GM12878 (cell line): ENCODE measurements around the gene GSE1. TPM values are rescaled to one million over a fixed set of nuclear protein-coding genes. Genes with fewer than 3 reads are reported as not detected.

Source experiments
- BMI1 ChIP-seq: fragments of 450-650 bp; IDR thresholded peaks from 2 replicates; pipeline ENCODE4 v1.6.1; 2016; ENCODE audit warnings: mild to moderate bottlenecking, moderate library complexity, borderline replicate concordance
- CHD2 ChIP-seq: IDR thresholded peaks from 2 replicates; pipeline ENCODE4 v1.6.1; 2011; ENCODE audit warnings: low read depth, low read length, improper control_type of control experiment, borderline replicate concordance
- CREM ChIP-seq: IDR thresholded peaks from 2 replicates; pipeline ENCODE4 v1.6.1; 2014; ENCODE audit warnings: antibody characterized with exemption, low read depth
- EED ChIP-seq: sonication (generic); IDR thresholded peaks from 2 replicates; pipeline ENCODE4 v1.6.1; 2016; ENCODE audit warnings: antibody characterized with exemption, low read depth
- IKZF2 ChIP-seq, 2 experiments: fragments of 450-650 bp; IDR thresholded peaks; 2 replicates each; pipeline ENCODE4 v1.6.1; 2017; ENCODE audit warnings: mild to moderate bottlenecking in 2 of 2, moderate library complexity in 2 of 2
- JUND ChIP-seq: IDR thresholded peaks from 2 replicates; pipeline ENCODE4 v1.6.1; 2012; ENCODE audit warnings: low read depth, mild to moderate bottlenecking, low read length, improper control_type of control experiment, moderate library complexity
- KAT2A ChIP-seq: conservative IDR thresholded peaks from 2 replicates; pipeline ENCODE4 v1.6.1; 2011; ENCODE audit warnings: low read depth, low read length; ENCODE audit not compliant: control insufficient read depth
- MXI1 ChIP-seq: fragments of 150-350 bp; IDR thresholded peaks from 2 replicates; pipeline ENCODE4 v1.6.1; 2011; ENCODE audit warnings: low read depth, mild to moderate bottlenecking, inconsistent platforms, low read length, improper control_type of control experiment
- POLR2AphosphoS2 ChIP-seq: IDR thresholded peaks from 2 replicates; pipeline ENCODE4 v1.6.1; 2011; ENCODE audit warnings: low read depth, mild to moderate bottlenecking, low read length, improper control_type of control experiment, moderate library complexity
- RFX5 ChIP-seq: IDR thresholded peaks from 2 replicates; pipeline ENCODE4 v1.6.1; 2011; ENCODE audit warnings: low read depth, low read length, improper control_type of control experiment
- RUNX3 ChIP-seq: IDR thresholded peaks from 2 replicates; pipeline ENCODE4 v1.6.1; 2012; ENCODE audit warnings: low read length, inconsistent platforms
- SMAD5 ChIP-seq: IDR thresholded peaks from 2 replicates; pipeline ENCODE4 v1.6.1; 2016; ENCODE audit warnings: antibody characterized with exemption, low read depth
- SRF ChIP-seq, 2 experiments: IDR thresholded peaks; 2 replicates each; pipeline ENCODE4 v1.6.1; 2011; ENCODE audit warnings: low read depth in 2 of 2, low read length in 2 of 2, mild to moderate bottlenecking in 1 of 2, moderate library complexity in 1 of 2
- ZNF217 ChIP-seq: fragments of 450-650 bp; IDR thresholded peaks from 2 replicates; pipeline ENCODE4 v1.6.1; 2017; ENCODE audit warnings: antibody characterized with exemption, mild to moderate bottlenecking
- ZNF274 ChIP-seq: IDR thresholded peaks from one replicate; pipeline ENCODE4 v1.8.0; 2011; ENCODE audit not compliant: insufficient read length, insufficient read depth
- polyA plus RNA-seq, 11 experiments: library from polyadenylated mRNA; depleted of rRNA in 4 of 11; unstranded in 6 of 11; stranded (reverse) in 5 of 11; fragments of >200 nt; fragmentation: Nextera tagmentation in 4 of 11; fragmentation: Illumina TruSeq in 1 of 11; extraction: Ambion mirVana in 4 of 11; extraction: Trizol in 1 of 11; gene quantifications; 1 replicate in 1 of 11; 2 replicates in 10 of 11; pipeline versions ENCODE4 v1.2.1 to v1.2.3, GENCODE V29; 2011 to 2016; ENCODE audit warnings: inconsistent platforms in 2 of 11, missing spikeins in 2 of 11, low read depth in 1 of 11
- total RNA-seq, 4 experiments: library from RNA; depleted of rRNA in 3 of 4; stranded (reverse); fragments of >200 nt in 3 of 4; fragmentation: Illumina TruSeq in 1 of 4; extraction: Trizol in 1 of 4; gene quantifications; 2 replicates each; pipeline versions ENCODE4 v1.2.1 to v1.2.3, GENCODE V29; 2013 to 2021
- TF ChIP-seq, protein P1 (sequence below): fragments of 150-350 bp; IDR thresholded peaks from 2 replicates; pipeline ENCODE4 v1.6.1; 2014; ENCODE audit warnings: mild to moderate bottlenecking, low read depth, low read length
- TF ChIP-seq, protein P2 (sequence below): IDR thresholded peaks from 2 replicates; pipeline ENCODE4 v1.6.1; 2011; ENCODE audit warnings: low read depth, low read length, improper control_type of control experiment, borderline replicate concordance
- TF ChIP-seq, protein P3 (sequence below): fragments of 450-650 bp; formaldehyde crosslinking; IDR thresholded peaks from 2 replicates; pipeline ENCODE4 v1.4.0; 2022; ENCODE audit warnings: mild to moderate bottlenecking, moderate library complexity
- TF ChIP-seq, protein P4 (sequence below): IDR thresholded peaks from 2 replicates; pipeline ENCODE4 v1.6.1; 2011; ENCODE audit warnings: mild to moderate bottlenecking, low read depth, low read length, moderate library complexity; ENCODE audit not compliant: insufficient replicate concordance
- TF ChIP-seq, protein P5 (sequence below): fragments of 450-650 bp; IDR thresholded peaks from 2 replicates; pipeline ENCODE4 v1.6.1; 2017; ENCODE audit warnings: borderline replicate concordance

Gene GSE1
- total and polyA plus RNA-seq, 10 of the 15 experiments (the other 5 are each of a cell fraction or from before 2014, with no cell fraction given) = 4.6 to 58.7 (median 18.2) TPM

DNA sequence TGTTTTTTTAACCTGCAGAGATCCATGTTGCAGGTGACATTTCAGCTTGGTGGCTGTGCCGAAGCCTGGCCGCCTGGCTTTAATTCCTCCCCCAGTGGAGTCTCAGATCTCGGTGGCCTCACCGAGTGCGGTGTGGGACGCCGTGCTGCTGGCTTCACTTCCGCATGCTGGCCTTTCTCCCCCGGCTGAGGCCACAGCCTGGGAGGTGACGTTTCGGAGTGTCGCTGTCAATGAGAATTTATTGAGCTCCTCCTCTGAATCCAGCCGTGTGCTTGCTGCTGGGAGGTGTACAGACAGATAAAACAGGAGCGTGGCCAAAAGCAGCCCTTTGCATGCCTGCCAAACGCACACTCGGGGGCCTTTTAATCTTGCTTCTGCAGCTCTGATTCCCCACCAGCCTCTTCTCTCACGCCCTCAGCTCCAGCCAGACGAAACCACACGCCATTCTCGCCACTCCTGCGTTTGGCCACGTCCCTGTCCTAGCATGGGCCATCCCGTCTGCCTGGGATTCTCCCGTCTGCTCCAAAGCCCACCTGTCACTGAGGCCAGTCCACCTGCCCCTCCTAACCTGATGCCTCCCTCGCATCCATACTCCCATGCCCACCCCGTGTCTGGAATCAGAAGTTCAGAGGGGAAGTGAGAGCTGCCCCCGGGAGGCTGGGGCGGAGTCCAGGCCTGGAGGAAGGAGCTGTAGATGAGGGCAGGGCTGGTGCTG is 3.6 kb downstream of the GSE1 start (continued):
- TF ChIP-seq, protein P1, sequence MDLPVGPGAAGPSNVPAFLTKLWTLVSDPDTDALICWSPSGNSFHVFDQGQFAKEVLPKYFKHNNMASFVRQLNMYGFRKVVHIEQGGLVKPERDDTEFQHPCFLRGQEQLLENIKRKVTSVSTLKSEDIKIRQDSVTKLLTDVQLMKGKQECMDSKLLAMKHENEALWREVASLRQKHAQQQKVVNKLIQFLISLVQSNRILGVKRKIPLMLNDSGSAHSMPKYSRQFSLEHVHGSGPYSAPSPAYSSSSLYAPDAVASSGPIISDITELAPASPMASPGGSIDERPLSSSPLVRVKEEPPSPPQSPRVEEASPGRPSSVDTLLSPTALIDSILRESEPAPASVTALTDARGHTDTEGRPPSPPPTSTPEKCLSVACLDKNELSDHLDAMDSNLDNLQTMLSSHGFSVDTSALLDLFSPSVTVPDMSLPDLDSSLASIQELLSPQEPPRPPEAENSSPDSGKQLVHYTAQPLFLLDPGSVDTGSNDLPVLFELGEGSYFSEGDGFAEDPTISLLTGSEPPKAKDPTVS = no peak
- TF ChIP-seq CHD2 = 0 out of 2 replicates have a peak, but pooled peaks have one; percentile 36
- TF ChIP-seq ZNF217 = no peak
- TF ChIP-seq BMI1 = no peak
- TF ChIP-seq, protein P2, sequence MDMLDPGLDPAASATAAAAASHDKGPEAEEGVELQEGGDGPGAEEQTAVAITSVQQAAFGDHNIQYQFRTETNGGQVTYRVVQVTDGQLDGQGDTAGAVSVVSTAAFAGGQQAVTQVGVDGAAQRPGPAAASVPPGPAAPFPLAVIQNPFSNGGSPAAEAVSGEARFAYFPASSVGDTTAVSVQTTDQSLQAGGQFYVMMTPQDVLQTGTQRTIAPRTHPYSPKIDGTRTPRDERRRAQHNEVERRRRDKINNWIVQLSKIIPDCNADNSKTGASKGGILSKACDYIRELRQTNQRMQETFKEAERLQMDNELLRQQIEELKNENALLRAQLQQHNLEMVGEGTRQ = no peak
- TF ChIP-seq MXI1 = peak; percentile 63
- TF ChIP-seq, protein P3, sequence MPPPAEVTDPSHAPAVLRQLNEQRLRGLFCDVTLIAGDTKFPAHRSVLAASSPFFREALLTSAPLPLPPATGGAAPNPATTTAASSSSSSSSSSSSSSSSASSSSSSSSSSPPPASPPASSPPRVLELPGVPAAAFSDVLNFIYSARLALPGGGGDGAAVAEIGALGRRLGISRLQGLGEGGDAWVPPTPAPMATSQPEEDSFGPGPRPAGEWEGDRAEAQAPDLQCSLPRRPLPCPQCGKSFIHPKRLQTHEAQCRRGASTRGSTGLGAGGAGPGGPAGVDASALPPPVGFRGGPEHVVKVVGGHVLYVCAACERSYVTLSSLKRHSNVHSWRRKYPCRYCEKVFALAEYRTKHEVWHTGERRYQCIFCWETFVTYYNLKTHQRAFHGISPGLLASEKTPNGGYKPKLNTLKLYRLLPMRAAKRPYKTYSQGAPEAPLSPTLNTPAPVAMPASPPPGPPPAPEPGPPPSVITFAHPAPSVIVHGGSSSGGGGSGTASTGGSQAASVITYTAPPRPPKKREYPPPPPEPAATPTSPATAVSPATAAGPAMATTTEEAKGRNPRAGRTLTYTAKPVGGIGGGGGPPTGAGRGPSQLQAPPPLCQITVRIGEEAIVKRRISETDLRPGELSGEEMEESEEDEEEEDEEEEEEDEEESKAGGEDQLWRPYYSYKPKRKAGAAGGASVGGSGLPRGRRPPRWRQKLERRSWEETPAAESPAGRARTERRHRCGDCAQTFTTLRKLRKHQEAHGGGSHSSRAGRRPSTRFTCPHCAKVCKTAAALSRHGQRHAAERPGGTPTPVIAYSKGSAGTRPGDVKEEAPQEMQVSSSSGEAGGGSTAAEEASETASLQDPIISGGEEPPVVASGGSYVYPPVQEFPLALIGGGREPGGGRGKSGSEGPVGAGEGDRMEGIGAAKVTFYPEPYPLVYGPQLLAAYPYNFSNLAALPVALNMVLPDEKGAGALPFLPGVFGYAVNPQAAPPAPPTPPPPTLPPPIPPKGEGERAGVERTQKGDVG (CRISPR knock-in tag) = no peak
- no peak for TF ChIP-seq ZNF274
- TF ChIP-seq IKZF2 (IDR thresholded peaks at IDR 0.05) = peak in 1 of 2 experiments; percentile 37; a peak in 1 of 4 replicates
- no peak for TF ChIP-seq SRF (IDR thresholded peaks at IDR 0.05; ENCODE audit: low read depth in 2 of 2, low read length in 2 of 2)
- TF ChIP-seq, protein P4, sequence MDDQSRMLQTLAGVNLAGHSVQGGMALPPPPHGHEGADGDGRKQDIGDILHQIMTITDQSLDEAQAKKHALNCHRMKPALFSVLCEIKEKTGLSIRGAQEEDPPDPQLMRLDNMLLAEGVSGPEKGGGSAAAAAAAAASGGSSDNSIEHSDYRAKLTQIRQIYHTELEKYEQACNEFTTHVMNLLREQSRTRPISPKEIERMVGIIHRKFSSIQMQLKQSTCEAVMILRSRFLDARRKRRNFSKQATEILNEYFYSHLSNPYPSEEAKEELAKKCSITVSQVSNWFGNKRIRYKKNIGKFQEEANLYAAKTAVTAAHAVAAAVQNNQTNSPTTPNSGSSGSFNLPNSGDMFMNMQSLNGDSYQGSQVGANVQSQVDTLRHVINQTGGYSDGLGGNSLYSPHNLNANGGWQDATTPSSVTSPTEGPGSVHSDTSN = peak; percentile 53
- TF ChIP-seq SMAD5 = no peak
- TF ChIP-seq CREM = 0 out of 2 replicates have a peak, but pooled peaks have one; percentile 27
- peak; percentile 28 for TF ChIP-seq EED
- no peak for TF ChIP-seq JUND
- TF ChIP-seq RFX5 = no peak
- TF ChIP-seq KAT2A = no peak
- TF ChIP-seq POLR2AphosphoS2 = no peak
- TF ChIP-seq RUNX3 = peak; percentile 55; the same call in 1 of the 2 replicates
- TF ChIP-seq, protein P5, sequence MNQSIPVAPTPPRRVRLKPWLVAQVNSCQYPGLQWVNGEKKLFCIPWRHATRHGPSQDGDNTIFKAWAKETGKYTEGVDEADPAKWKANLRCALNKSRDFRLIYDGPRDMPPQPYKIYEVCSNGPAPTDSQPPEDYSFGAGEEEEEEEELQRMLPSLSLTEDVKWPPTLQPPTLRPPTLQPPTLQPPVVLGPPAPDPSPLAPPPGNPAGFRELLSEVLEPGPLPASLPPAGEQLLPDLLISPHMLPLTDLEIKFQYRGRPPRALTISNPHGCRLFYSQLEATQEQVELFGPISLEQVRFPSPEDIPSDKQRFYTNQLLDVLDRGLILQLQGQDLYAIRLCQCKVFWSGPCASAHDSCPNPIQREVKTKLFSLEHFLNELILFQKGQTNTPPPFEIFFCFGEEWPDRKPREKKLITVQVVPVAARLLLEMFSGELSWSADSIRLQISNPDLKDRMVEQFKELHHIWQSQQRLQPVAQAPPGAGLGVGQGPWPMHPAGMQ = no peak
